Stomach (tissue), 4 donors: ENCODE measurements around the gene FAM171A1.

Experiments
- CTCF ChIP-seq, 7 experiments: fragments of 450-650 bp in 4 of 7; fragments of 200-600 bp in 3 of 7; sonication (generic) in 3 of 7; IDR thresholded peaks; one replicate each; pipeline ENCODE4 v1.5.1; 2016 to 2019; ENCODE audit warnings: antibody characterized with exemption in 7 of 7, control low read depth in 2 of 7, mild to moderate bottlenecking in 1 of 7
- POLR2A ChIP-seq, 4 donors: fragments of 450-650 bp; IDR thresholded peaks; one replicate each; pipeline ENCODE4 v1.6.1; 2016; ENCODE audit warnings: antibody characterized with exemption in 4 of 4, control low read depth in 2 of 4, mild to moderate bottlenecking in 1 of 4, moderate library complexity in 1 of 4
- POLR2AphosphoS5 ChIP-seq, 3 donors: sonication (generic); formaldehyde crosslinking; IDR thresholded peaks; one replicate each; pipeline ENCODE4 v1.6.1; 2016; ENCODE audit warnings: antibody characterized with exemption in 3 of 3

- TF ChIP-seq CTCF (IDR thresholded peaks at IDR 0.05) (no peak), POLR2A (IDR thresholded peaks at IDR 0.05) (no peak), POLR2AphosphoS5 (IDR thresholded peaks at IDR 0.05) (no peak)
Observed at GRCh38 chr10:15420858-15421257, 49.8 kb upstream of the FAM171A1 start.
